Calu3 (cell line): ENCODE data around the gene PRR20D. TPM values are rescaled to one million over a fixed set of nuclear protein-coding genes. Genes with fewer than 3 reads are reported as not detected.
"Not testable (repeated sequence)": the region's sequence is repeated elsewhere in the genome, so short reads cannot be mapped to it uniquely, and the experiment has no call there.

ENCODE experiments used
- BruUV-seq: library from RNA; stranded (reverse); fragments of 400-500 nt; replicated peaks from 2 replicates; lab custom pipeline; 2021; lab: Mats Ljungman, UMichigan
- CTCF ChIA-PET: fragments of 300-600 bp; sonication (Branson Sonifier 250); formaldehyde crosslinking; loops from one replicate; lab custom pipeline; 2022; ENCODE audit warnings: antibody characterized with exemption; lab: Charles Lee
- DNase-seq: peaks from one replicate; pipeline ENCODE4 v3.0.0; 2022
- H3K27ac Mint-ChIP-seq: one replicate; pipeline ENCODE4 v1.8.0; 2022; ENCODE audit warnings: mixed read lengths; ENCODE audit not compliant: unreplicated experiment
- H3K27me3 Mint-ChIP-seq: one replicate; pipeline ENCODE4 v1.8.0; 2022; ENCODE audit warnings: mixed read lengths; ENCODE audit not compliant: unreplicated experiment
- H3K36me3 Mint-ChIP-seq: one replicate; pipeline ENCODE4 v1.8.0; 2022; ENCODE audit warnings: mild to moderate bottlenecking, moderate library complexity, mixed read lengths; ENCODE audit not compliant: insufficient read depth, unreplicated experiment
- H3K4me1 Mint-ChIP-seq: one replicate; pipeline ENCODE4 v1.8.0; 2022; ENCODE audit warnings: mild to moderate bottlenecking, low read depth, mixed read lengths; ENCODE audit not compliant: unreplicated experiment
- H3K4me3 Mint-ChIP-seq: one replicate; pipeline ENCODE4 v1.8.0; 2022; ENCODE audit warnings: mild to moderate bottlenecking, low read depth, moderate library complexity, mixed read lengths; ENCODE audit not compliant: unreplicated experiment
- H3K9me3 Mint-ChIP-seq: one replicate; pipeline ENCODE4 v1.8.0; 2022; ENCODE audit warnings: low read depth, mixed read lengths; ENCODE audit not compliant: unreplicated experiment
- CTCF ChIP-seq: fragments of 200-600 bp; IDR thresholded peaks from one replicate; pipeline ENCODE4 v1.8.0; 2022; ENCODE audit warnings: antibody characterized with exemption; ENCODE audit not compliant: unreplicated experiment
- intact Hi-C: fragments of 100-400 bp; cut with micrococcal nuclease; formaldehyde crosslinking; loops from one replicate; pipeline ENCODE4 v1.10.0; 2022; ENCODE audit not compliant: unreplicated experiment
- total RNA-seq: library from RNA; stranded (reverse); gene quantifications from 2 replicates; pipeline ENCODE4 v1.2.3, GENCODE V29; 2022

PRR20D gene
- total RNA-seq, 1 experiment from 2014 or later, result not detected

- no peak overlapping the region for H3K27ac Mint-ChIP-seq
- H3K36me3 Mint-ChIP-seq, result no peaks in the 10 kb centered on the region
- DNase-seq, result no peak
- peaks cover 2% of the 10 kb centered on the region for H3K9me3 Mint-ChIP-seq
- CTCF ChIA-PET, result no interaction called here
- no peak for TF ChIP-seq CTCF
- intact Hi-C loops, result no loop called here
- no peaks in the 10 kb centered on the region for H3K27me3 Mint-ChIP-seq
- no peak overlapping the region for H3K4me3 Mint-ChIP-seq
- no peaks in the 10 kb centered on the region for H3K4me1 Mint-ChIP-seq
- no TSS peak for BruUV-seq
These were observed 22.8 kb upstream of the PRR20D start for GRCh38 chr13:57137585-57137984.

- CTCF ChIA-PET, result no interaction called here
- Mint-ChIP-seq H3K27ac (no peak overlapping the region), H3K27me3 (no peaks in the 10 kb centered on the region), H3K4me1 (no peaks in the 10 kb centered on the region), H3K4me3 (no peak overlapping the region), H3K36me3 (no peaks in the 10 kb centered on the region), H3K9me3 (peaks cover 2% of the 10 kb centered on the region)
- no TSS peak for BruUV-seq
- intact Hi-C loops, result no loop called here
- TF ChIP-seq CTCF, result no peak
- DNase-seq, result no peak
These were observed 21.4 kb upstream of the PRR20D start for GRCh38 chr13:57138988-57139387.

GRCh38 chr13:57139781-57140180 lies 20.7 kb upstream of the PRR20D start:
- H3K9me3 Mint-ChIP-seq, H3K36me3 Mint-ChIP-seq, H3K4me3 Mint-ChIP-seq, H3K4me1 Mint-ChIP-seq, intact Hi-C loops, CTCF ChIA-PET, BruUV-seq, H3K27me3 Mint-ChIP-seq, DNase-seq, H3K27ac Mint-ChIP-seq: not testable (repeated sequence)

- H3K4me1 Mint-ChIP-seq, DNase-seq, BruUV-seq, H3K9me3 Mint-ChIP-seq, H3K4me3 Mint-ChIP-seq, H3K36me3 Mint-ChIP-seq, CTCF ChIA-PET, H3K27ac Mint-ChIP-seq, H3K27me3 Mint-ChIP-seq, intact Hi-C loops: not testable (repeated sequence)
These were observed 20.0 kb upstream of the PRR20D start, which contains the start of gene PRR20A for GRCh38 chr13:57140235-57140968. Gene PRR20A, plus strand, starts transcription at chr13:57140918. Its CDS starts 387 bp downstream, at chr13:57141305.

- BruUV-seq, CTCF ChIA-PET, H3K9me3 Mint-ChIP-seq, H3K4me3 Mint-ChIP-seq, intact Hi-C loops, H3K27ac Mint-ChIP-seq, DNase-seq, H3K36me3 Mint-ChIP-seq, H3K4me1 Mint-ChIP-seq, H3K27me3 Mint-ChIP-seq: not testable (repeated sequence)
These were observed 13.2 kb upstream of the PRR20D start, which contains the start of gene PRR20B for GRCh38 chr13:57147188-57147587. Gene PRR20B, plus strand, starts transcription at chr13:57147488. Its CDS starts 387 bp downstream, at chr13:57147875.

- DNase-seq, intact Hi-C loops, CTCF ChIA-PET, H3K27ac Mint-ChIP-seq, H3K4me3 Mint-ChIP-seq, H3K4me1 Mint-ChIP-seq, H3K9me3 Mint-ChIP-seq, H3K36me3 Mint-ChIP-seq, BruUV-seq, H3K27me3 Mint-ChIP-seq: not testable (repeated sequence)
These were observed 12.3 kb upstream of the PRR20D start for GRCh38 chr13:57148106-57148505.

GRCh38 chr13:57153761-57154160 lies 6.7 kb upstream of the PRR20D start, which contains the start of gene PRR20C:
Gene PRR20C, plus strand, starts transcription at chr13:57154061. Its CDS starts 387 bp downstream, at chr13:57154448.
- H3K4me3 Mint-ChIP-seq, H3K4me1 Mint-ChIP-seq, DNase-seq, CTCF ChIA-PET, H3K36me3 Mint-ChIP-seq, H3K9me3 Mint-ChIP-seq, BruUV-seq, intact Hi-C loops, H3K27me3 Mint-ChIP-seq, H3K27ac Mint-ChIP-seq: not testable (repeated sequence)

- BruUV-seq, intact Hi-C loops, H3K4me1 Mint-ChIP-seq: not testable (repeated sequence)
These were observed 6.5 kb downstream of the PRR20D start, which contains the start of gene PRR20E for GRCh38 chr13:57166897-57167296. Gene PRR20E, plus strand, starts transcription at chr13:57167197. Its CDS starts 387 bp downstream, at chr13:57167584.

More at GRCh38 chr13:57166897-57167296, 6.5 kb downstream of the PRR20D start, which contains the start of gene PRR20E:
- H3K36me3 Mint-ChIP-seq, H3K27ac Mint-ChIP-seq, H3K27me3 Mint-ChIP-seq, H3K9me3 Mint-ChIP-seq, DNase-seq, H3K4me3 Mint-ChIP-seq, CTCF ChIA-PET: not testable (repeated sequence)
